Measurements from ENCODE around the gene SPTLC3.

- no peak for TF ChIP-seq CTCF (IDR thresholded peaks at IDR 0.05)
- TF ChIP-seq SIN3A (IDR thresholded peaks at IDR 0.05; ENCODE audit: borderline replicate concordance, insufficient read depth, low read depth, low read length), result no peak
Measured at GRCh38 chr20:13101276-13101675, 92.5 kb downstream of the SPTLC3 start.
